Caco-2 (cell line): ENCODE results near the gene CACNA1A. TPM values are rescaled to one million over a fixed set of nuclear protein-coding genes. Genes with fewer than 3 reads are reported as not detected.

Source experiments
- BruUV-seq: library from RNA; stranded (reverse); fragments of 400-500 nt; replicated peaks from 2 replicates; lab custom pipeline; 2021; lab: Mats Ljungman, UMichigan
- CTCF ChIA-PET: fragments of 300-600 bp; sonication (Branson Sonifier 250); formaldehyde crosslinking; loops from one replicate; lab custom pipeline; 2022; ENCODE audit warnings: antibody characterized with exemption; lab: Charles Lee
- POLR2A ChIA-PET: fragments of 300-600 bp; sonication (Branson Sonifier 250); formaldehyde crosslinking; loops from one replicate; lab custom pipeline; 2022; ENCODE audit warnings: antibody characterized with exemption; lab: Charles Lee
- DNase-seq, 2 experiments: peaks; one replicate each; pipeline versions ENCODE4 v3.0.0 to v3.0.0-alpha.2; 2020 to 2022
- H3K27me3 ChIP-seq: replicated peaks from 2 replicates; pipeline ENCODE4 v1.6.0; 2011; ENCODE audit warnings: low read length; ENCODE audit not compliant: control insufficient read depth, insufficient read depth
- H3K36me3 ChIP-seq: 2 replicates; pipeline ENCODE4 v1.5.1; 2011; ENCODE audit warnings: low read length; ENCODE audit not compliant: control insufficient read depth, insufficient read depth
- H3K4me1 ChIP-seq: fragments of 250-450 bp; sonication (Bioruptor Pico); 2 replicates; pipeline ENCODE4 v1.5.1; 2020; ENCODE audit warnings: mild to moderate bottlenecking
- H3K4me3 ChIP-seq: 2 replicates; pipeline ENCODE4 v1.5.1; 2011; ENCODE audit warnings: low read depth, mild to moderate bottlenecking, control low read depth, low read length
- H3K9me3 ChIP-seq: fragments of 250-450 bp; sonication (Bioruptor Pico); 2 replicates; pipeline ENCODE4 v1.5.1; 2020; ENCODE audit warnings: mild to moderate bottlenecking, moderate library complexity
- H3K27ac Mint-ChIP-seq: one replicate; pipeline ENCODE4 v1.8.0; 2022; ENCODE audit warnings: mixed read lengths; ENCODE audit not compliant: unreplicated experiment
- H3K27me3 Mint-ChIP-seq: one replicate; pipeline ENCODE4 v1.8.0; 2022; ENCODE audit warnings: mixed read lengths; ENCODE audit not compliant: insufficient read depth, unreplicated experiment
- H3K36me3 Mint-ChIP-seq: one replicate; pipeline ENCODE4 v1.8.0; 2022; ENCODE audit warnings: mild to moderate bottlenecking, mixed read lengths; ENCODE audit not compliant: insufficient read depth, unreplicated experiment
- H3K4me1 Mint-ChIP-seq: one replicate; pipeline ENCODE4 v1.8.0; 2022; ENCODE audit warnings: low read depth, mixed read lengths; ENCODE audit not compliant: unreplicated experiment
- H3K4me3 Mint-ChIP-seq: one replicate; pipeline ENCODE4 v1.8.0; 2022; ENCODE audit warnings: mild to moderate bottlenecking, moderate library complexity, mixed read lengths; ENCODE audit not compliant: unreplicated experiment
- H3K9me3 Mint-ChIP-seq: one replicate; pipeline ENCODE4 v1.8.0; 2022; ENCODE audit warnings: mixed read lengths; ENCODE audit not compliant: unreplicated experiment
- CTCF ChIP-seq, 2 experiments: fragments of 200-600 bp in 1 of 2; IDR thresholded peaks; 1 replicate in 1 of 2; 2 replicates in 1 of 2; pipeline versions ENCODE4 v1.5.1 to v1.8.0; 2011 to 2022; ENCODE audit warnings: antibody characterized with exemption in 1 of 2, control low read depth in 1 of 2, inconsistent platforms in 1 of 2, low read depth in 1 of 2, low read length in 1 of 2, mild to moderate bottlenecking in 1 of 2, moderate library complexity in 1 of 2; ENCODE audit not compliant: insufficient read depth in 1 of 2, severe bottlenecking in 1 of 2, unreplicated experiment in 1 of 2
- intact Hi-C: fragments of 100-400 bp; cut with micrococcal nuclease; formaldehyde crosslinking; loops from one replicate; pipeline ENCODE4 v1.10.0; 2022; ENCODE audit not compliant: unreplicated experiment
- total RNA-seq: library from RNA; stranded (reverse); gene quantifications from 2 replicates; pipeline ENCODE4 v1.2.3, GENCODE V29; 2022

Gene CACNA1A
- total RNA-seq, 1 experiment from 2014 or later: not detected

- no peak for DNase-seq
- no peaks in the 10 kb centered on the region for H3K36me3 Mint-ChIP-seq
- no TSS peak for BruUV-seq
- CTCF ChIA-PET: no interaction called here
- no peaks in the 10 kb centered on the region for H3K9me3 ChIP-seq
- no peak overlapping the region for H3K4me3 Mint-ChIP-seq
- peaks cover 13% of the 10 kb centered on the region for H3K27me3 Mint-ChIP-seq
- H3K36me3 ChIP-seq: no peaks in the 10 kb centered on the region
- no peaks in the 10 kb centered on the region for H3K9me3 Mint-ChIP-seq
- no peak for TF ChIP-seq CTCF (IDR thresholded peaks at IDR 0.05; ENCODE audit: insufficient read depth in 1 of 2, low read depth in 1 of 2, low read length in 1 of 2, severe bottlenecking in 1 of 2, unreplicated experiment in 1 of 2)
- no peak overlapping the region for H3K4me3 ChIP-seq
- intact Hi-C loops: no loop called here
- POLR2A ChIA-PET: no interaction called here
- H3K27me3 ChIP-seq: no peaks in the 10 kb centered on the region
- H3K27ac Mint-ChIP-seq: no peak overlapping the region
- H3K4me1 Mint-ChIP-seq: no peaks in the 10 kb centered on the region
- no peaks in the 10 kb centered on the region for H3K4me1 ChIP-seq
Measured at GRCh38 chr19:13350759-13351158, 155.5 kb downstream of the CACNA1A start.

GRCh38 chr19:13350072-13350471, 156.2 kb downstream of the CACNA1A start:
- intact Hi-C loops: no loop called here
- Mint-ChIP-seq H3K4me1 (no peaks in the 10 kb centered on the region), H3K4me3 (no peak overlapping the region), H3K27ac (no peak overlapping the region), H3K36me3 (no peaks in the 10 kb centered on the region), H3K27me3 (peaks cover 10% of the 10 kb centered on the region), H3K9me3 (no peaks in the 10 kb centered on the region)
- no peak for TF ChIP-seq CTCF (IDR thresholded peaks at IDR 0.05; ENCODE audit: insufficient read depth in 1 of 2, low read depth in 1 of 2, low read length in 1 of 2, severe bottlenecking in 1 of 2, unreplicated experiment in 1 of 2)
- H3K27me3 ChIP-seq: no peaks in the 10 kb centered on the region
- POLR2A ChIA-PET: no interaction called here
- DNase-seq: no peak
- no peak overlapping the region for H3K4me3 ChIP-seq
- no TSS peak for BruUV-seq
- no peaks in the 10 kb centered on the region for H3K9me3 ChIP-seq
- no peaks in the 10 kb centered on the region for H3K36me3 ChIP-seq
- H3K4me1 ChIP-seq: no peaks in the 10 kb centered on the region
- CTCF ChIA-PET: interaction anchor here (0.6 kb wide), 1 partner anchor 135 kb away, joined by 6 read pairs; no protein-coding TSS in a partner anchor

- TF ChIP-seq CTCF (IDR thresholded peaks at IDR 0.05; ENCODE audit: insufficient read depth in 1 of 2, low read depth in 1 of 2, low read length in 1 of 2, severe bottlenecking in 1 of 2, unreplicated experiment in 1 of 2): no peak
- intact Hi-C loops: no loop called here
- POLR2A ChIA-PET: no interaction called here
- Histone ChIP-seq H3K36me3 (no peaks in the 10 kb centered on the region), H3K4me3 (no peak overlapping the region), H3K27me3 (no peaks in the 10 kb centered on the region), H3K9me3 (no peaks in the 10 kb centered on the region), H3K4me1 (no peaks in the 10 kb centered on the region)
- Mint-ChIP-seq H3K27me3 (peaks cover 3% of the 10 kb centered on the region), H3K9me3 (no peaks in the 10 kb centered on the region), H3K4me1 (no peaks in the 10 kb centered on the region), H3K4me3 (no peak overlapping the region), H3K36me3 (no peaks in the 10 kb centered on the region), H3K27ac (no peak overlapping the region)
- CTCF ChIA-PET: no interaction called here
- DNase-seq: no peak
- no TSS peak for BruUV-seq
Measured at GRCh38 chr19:13347367-13347766, 158.9 kb downstream of the CACNA1A start.
